ENCODE results near the gene KCTD20. TPM values are rescaled to one million over a fixed set of nuclear protein-coding genes. Genes with fewer than 3 reads are reported as not detected.

The KCTD20 gene
- total RNA-seq, 1 donor, result 84.8 TPM

DNA sequence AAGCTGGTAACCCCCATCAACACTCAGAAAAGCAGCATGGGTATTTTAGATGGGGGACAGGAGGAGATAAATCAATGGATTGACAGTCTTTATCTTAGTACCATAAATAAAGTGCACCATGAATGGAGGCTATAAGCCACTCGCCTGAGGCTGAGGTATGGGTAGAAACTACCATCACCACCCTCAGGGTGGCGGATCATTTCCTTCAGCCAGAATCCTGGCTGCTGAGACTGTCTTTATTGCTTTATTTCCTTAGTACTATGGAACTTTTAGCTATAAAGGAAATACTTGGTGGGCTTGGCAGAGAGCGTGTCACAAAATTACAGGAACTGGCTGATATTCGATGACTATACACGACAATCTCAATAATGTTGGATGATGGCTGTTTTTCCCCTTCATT, 52.3 kb downstream of the KCTD20 start:
- peaks cover 46% of the 10 kb centered on the region for H3K4me1 ChIP-seq (ENCODE audit: insufficient read depth, low read length)
- H3K9me3 ChIP-seq (ENCODE audit: low read depth, low read length), result no peaks in the 10 kb centered on the region
- no peak overlapping the region for H3K4me3 ChIP-seq (ENCODE audit: low read length)
- H3K27me3 ChIP-seq (ENCODE audit: insufficient read depth, low read length), result no peaks in the 10 kb centered on the region

DNA sequence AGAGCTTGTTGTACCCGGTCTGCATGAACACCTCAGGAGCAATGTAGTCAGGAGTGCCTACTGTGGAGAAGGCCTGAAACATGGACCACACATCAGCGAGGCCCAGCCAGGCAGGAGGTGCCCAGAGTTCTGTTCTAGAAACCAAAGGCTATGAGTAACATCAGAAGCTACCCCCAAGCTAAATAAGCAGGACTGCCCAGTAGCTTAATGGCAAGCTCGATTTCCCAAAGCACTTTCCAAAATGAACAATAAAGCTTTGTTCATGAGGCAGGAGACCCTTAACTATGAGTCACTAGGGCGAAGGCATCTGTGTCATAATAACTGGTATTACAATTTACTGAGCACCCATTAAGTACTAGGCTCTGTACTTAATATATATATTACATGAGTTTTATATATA, 57.1 kb downstream of the KCTD20 start:
- no peaks in the 10 kb centered on the region for H3K27me3 ChIP-seq (ENCODE audit: insufficient read depth, low read length)
- no peak overlapping the region for H3K4me3 ChIP-seq (ENCODE audit: low read length)
- H3K4me1 ChIP-seq (ENCODE audit: insufficient read depth, low read length), result peaks cover 9% of the 10 kb centered on the region
- H3K9me3 ChIP-seq (ENCODE audit: low read depth, low read length), result no peaks in the 10 kb centered on the region

DNA sequence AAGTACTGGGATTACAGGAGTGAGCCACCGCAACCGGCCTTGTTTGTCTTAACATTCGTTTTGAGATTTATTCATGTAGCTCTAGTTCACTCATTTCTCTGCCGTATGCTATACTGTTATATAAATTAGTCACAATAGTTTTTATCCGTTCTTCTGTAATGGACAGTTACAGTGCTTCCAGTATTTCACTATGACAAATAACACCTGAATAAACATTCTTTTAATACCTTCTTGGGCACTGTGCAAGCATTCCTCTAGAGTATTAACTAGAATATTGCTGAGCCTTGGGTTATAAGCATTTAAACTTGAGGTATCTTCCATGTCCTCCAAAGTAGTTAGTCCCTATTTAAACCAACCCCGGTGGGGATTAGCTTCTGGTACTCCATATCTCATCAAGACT, 58.9 kb downstream of the KCTD20 start:
- Histone ChIP-seq H3K9me3 (ENCODE audit: low read depth, low read length) (no peaks in the 10 kb centered on the region), H3K27me3 (ENCODE audit: insufficient read depth, low read length) (no peaks in the 10 kb centered on the region), H3K4me1 (ENCODE audit: insufficient read depth, low read length) (no peaks in the 10 kb centered on the region), H3K4me3 (ENCODE audit: low read length) (no peak overlapping the region)

DNA sequence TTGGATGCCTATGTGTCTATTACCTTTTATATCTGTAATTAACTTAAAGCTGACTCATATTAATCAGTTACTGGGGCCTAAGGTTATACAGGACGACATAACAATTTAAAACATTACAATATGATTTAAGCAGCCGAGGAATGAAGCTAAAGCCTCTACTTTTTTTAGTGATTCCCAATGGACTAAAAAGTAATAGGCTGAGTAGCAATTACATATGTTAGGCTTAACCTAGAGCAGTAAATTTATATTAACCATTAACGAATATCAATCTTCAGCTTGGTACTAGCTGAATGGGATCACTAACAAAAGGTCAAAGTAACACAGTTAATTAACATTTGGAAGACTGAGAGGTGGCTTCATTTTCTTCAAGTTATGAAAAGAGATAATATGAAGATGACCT, 61.4 kb downstream of the KCTD20 start:
- Histone ChIP-seq H3K27me3 (ENCODE audit: insufficient read depth, low read length) (no peaks in the 10 kb centered on the region), H3K9me3 (ENCODE audit: low read depth, low read length) (no peaks in the 10 kb centered on the region)

DNA sequence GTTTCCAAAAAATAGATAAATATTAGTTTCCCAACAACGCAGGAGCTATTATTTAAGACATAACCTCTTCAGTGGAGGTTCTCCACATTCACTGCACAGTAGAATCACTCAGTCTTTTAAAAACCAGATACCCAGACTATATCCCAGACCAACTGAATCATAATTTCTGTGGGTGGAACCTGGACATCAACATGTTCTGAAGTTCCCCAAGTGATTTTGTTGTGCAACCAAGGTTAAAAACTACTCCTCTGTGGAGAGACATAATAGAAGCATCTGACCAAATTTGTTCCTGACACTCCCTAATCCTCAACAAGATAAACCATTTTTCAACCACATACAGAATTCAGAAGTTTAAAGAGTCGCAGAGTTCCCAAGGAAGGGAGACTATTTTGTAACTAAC, 62.2 kb downstream of the KCTD20 start:
- H3K27me3 ChIP-seq (ENCODE audit: insufficient read depth, low read length), result no peaks in the 10 kb centered on the region
- no peaks in the 10 kb centered on the region for H3K9me3 ChIP-seq (ENCODE audit: low read depth, low read length)
- H3K4me3 ChIP-seq (ENCODE audit: low read length), result no peak overlapping the region
- H3K4me1 ChIP-seq (ENCODE audit: insufficient read depth, low read length), result no peaks in the 10 kb centered on the region

More for the DNA sequence above, 61.4 kb downstream of the KCTD20 start:
- Histone ChIP-seq H3K4me1 (ENCODE audit: insufficient read depth, low read length) (no peaks in the 10 kb centered on the region), H3K4me3 (ENCODE audit: low read length) (no peak overlapping the region)

DNA sequence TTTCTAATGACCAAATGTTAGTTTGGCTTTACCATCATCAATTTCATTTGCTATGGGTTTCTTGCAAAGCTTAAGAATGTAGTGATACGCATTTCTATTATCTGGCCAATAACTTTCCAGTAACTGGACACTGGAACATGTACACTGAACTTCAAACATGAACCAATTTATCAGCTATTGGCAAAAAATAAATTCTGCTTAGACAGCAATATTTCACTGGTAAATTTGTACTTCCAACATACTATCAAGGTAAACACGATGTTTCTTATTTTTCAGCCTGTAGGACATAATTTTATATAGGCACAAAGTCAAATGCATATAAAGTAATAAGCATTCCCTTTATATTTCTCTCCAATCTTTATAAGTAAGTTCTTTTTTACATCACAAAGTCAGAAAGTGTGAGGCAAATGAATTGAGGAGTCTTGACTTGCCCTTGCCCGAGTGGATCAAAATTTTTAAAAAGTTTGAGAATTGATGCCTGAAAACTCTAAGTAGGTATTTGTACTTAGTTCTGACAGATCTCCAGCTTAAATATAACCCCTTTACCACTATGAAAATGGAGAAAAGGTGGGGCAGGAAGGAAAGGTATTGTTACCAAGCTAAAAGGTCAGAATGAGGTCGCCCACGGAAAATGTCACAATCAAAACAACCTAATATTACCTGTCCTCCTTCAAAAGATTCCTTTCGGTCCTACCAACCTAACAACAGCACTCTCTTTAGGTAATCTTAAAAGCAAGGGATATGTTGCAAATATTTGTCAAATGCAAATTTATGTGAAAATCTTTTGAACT, 63.1 kb downstream of the KCTD20 start:
- Histone ChIP-seq H3K27me3 (ENCODE audit: insufficient read depth, low read length) (no peaks in the 10 kb centered on the region), H3K4me3 (ENCODE audit: low read length) (no peak overlapping the region), H3K9me3 (ENCODE audit: low read depth, low read length) (no peaks in the 10 kb centered on the region)

DNA sequence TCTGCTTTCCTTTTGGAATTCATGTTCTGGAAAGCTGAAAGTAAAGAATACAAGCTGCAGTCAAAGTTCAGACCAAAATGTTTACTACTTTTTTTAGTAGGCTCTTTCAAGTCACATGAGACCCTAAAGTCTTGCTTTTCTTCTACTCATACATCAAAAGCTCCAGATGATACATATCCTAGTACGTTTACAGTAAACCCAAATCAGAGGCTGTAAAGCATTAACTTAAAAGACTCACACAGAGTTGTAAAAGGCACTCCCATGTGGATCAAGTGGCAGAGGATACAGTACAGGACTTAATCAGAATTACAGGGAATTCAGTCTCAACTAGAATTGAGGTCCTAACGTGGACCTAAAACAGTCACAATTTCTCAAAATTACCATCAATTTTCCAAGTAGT, 63.8 kb downstream of the KCTD20 start:
- Histone ChIP-seq H3K27me3 (ENCODE audit: insufficient read depth, low read length) (no peaks in the 10 kb centered on the region), H3K4me3 (ENCODE audit: low read length) (no peak overlapping the region), H3K9me3 (ENCODE audit: low read depth, low read length) (no peaks in the 10 kb centered on the region), H3K4me1 (ENCODE audit: insufficient read depth, low read length) (no peaks in the 10 kb centered on the region)

More for the DNA sequence above, 63.1 kb downstream of the KCTD20 start:
- H3K4me1 ChIP-seq (ENCODE audit: insufficient read depth, low read length), result no peaks in the 10 kb centered on the region

DNA sequence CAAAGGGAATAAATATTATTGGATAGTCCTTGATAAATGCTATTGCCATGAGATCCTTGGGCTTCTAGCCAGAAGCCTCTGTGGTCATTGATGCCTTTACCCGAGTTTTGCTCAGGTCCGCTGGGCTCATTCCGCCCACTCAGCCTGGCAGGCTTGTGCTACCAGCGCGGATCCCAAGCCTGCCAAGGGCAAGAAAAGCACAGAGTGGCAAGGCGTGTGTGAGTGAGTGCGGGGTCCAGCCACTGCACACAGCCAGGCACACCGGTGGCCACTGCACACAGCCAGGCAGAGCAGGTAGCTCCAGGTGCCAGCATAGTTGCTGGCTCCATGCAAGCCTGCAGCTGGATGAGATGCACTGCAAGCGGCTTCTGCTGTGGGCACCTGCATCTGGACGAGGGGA, 65.7 kb downstream of the KCTD20 start:
- Histone ChIP-seq H3K4me3 (ENCODE audit: low read length) (no peak overlapping the region), H3K27me3 (ENCODE audit: insufficient read depth, low read length) (no peaks in the 10 kb centered on the region), H3K4me1 (ENCODE audit: insufficient read depth, low read length) (no peaks in the 10 kb centered on the region), H3K9me3 (ENCODE audit: low read depth, low read length) (no peaks in the 10 kb centered on the region)

DNA sequence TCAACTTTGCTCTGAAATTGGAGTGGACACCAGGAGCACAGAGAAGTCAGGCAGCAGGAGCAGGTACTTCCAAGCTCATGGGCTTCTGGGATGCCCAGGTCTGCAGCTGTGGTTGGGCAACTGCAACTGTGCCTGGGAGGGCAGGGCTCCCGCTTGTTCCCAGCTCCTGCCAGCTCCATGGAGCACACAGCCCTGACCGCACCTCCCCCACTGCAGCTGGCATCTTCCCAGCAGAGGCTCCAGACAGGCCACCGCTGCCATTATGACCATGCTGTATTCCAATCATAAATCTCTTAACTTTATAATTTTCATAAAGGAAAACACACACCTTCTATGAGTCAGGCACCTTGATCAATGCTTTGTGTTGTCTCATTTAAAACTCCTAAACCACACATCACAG, 67.6 kb downstream of the KCTD20 start:
- no peaks in the 10 kb centered on the region for H3K27me3 ChIP-seq (ENCODE audit: insufficient read depth, low read length)
- H3K9me3 ChIP-seq (ENCODE audit: low read depth, low read length), result no peaks in the 10 kb centered on the region
- peaks cover 9% of the 10 kb centered on the region for H3K4me1 ChIP-seq (ENCODE audit: insufficient read depth, low read length)
- no peak overlapping the region for H3K4me3 ChIP-seq (ENCODE audit: low read length)

DNA sequence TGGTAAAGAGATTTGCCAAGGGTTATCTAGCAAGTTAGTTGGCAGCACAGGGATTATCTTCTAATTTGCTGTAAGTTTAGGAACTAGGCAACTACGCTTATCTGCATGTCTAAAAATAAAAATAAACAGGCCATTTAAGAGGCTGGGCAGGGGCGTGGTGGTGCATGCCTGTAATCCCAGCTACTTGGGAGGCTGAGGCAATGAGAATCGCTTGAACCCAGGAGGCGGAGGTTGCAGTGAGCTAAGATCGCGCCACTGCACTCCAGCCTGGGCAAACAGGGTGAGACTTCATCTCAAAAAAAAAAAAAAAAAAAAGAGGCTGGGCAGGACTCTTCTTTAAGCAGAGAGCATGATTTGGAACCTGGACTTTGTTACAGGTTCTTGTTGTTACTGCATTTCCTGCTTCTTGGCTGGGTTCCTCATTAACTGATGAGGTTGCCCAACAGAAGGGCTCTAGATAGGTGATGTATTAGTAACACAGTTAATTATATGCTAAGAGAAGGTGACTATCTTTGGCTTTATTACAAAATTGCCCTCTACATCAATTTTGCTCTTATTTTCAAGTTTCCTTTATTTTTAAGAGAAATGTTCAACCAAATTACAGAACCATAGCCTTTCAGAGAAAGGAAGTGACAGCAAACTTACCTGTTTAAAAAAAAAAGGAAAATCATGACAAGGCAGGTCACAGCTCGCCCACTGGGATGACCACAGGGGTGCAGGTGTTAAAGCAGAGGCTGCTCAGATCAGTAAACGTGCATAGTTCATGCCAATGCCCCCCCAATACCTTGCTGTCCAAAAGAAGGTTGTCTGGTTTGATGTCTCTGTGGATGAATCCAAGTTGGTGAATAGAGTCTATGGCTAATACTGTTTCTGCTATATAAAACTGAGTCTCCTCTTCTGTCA, 72.0 kb downstream of the KCTD20 start:
- Histone ChIP-seq H3K9me3 (ENCODE audit: low read depth, low read length) (no peaks in the 10 kb centered on the region), H3K27me3 (ENCODE audit: insufficient read depth, low read length) (no peaks in the 10 kb centered on the region), H3K4me1 (ENCODE audit: insufficient read depth, low read length) (peaks cover 9% of the 10 kb centered on the region), H3K4me3 (ENCODE audit: low read length) (no peak overlapping the region)

DNA sequence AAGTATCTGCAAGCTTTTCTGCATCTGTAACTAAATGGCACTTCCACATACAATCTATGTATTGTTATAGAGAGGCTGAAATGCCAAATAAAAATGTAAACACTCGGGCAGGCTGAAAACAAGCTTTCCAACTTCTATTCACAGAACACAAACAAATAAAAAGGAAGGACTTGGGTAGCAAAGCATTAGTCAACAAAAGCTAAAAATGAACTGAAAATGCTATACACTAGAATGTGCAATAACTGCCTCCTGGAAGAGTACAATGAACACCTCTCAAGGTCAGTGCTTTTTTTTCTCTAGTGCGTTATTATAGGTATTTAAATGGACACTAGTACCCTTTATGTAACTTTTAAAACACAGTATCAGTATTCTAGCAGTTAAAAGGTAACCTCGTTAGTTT, 73.0 kb downstream of the KCTD20 start:
- Histone ChIP-seq H3K4me1 (ENCODE audit: insufficient read depth, low read length) (peaks cover 9% of the 10 kb centered on the region), H3K9me3 (ENCODE audit: low read depth, low read length) (no peaks in the 10 kb centered on the region), H3K27me3 (ENCODE audit: insufficient read depth, low read length) (no peaks in the 10 kb centered on the region), H3K4me3 (ENCODE audit: low read length) (no peak overlapping the region)

DNA sequence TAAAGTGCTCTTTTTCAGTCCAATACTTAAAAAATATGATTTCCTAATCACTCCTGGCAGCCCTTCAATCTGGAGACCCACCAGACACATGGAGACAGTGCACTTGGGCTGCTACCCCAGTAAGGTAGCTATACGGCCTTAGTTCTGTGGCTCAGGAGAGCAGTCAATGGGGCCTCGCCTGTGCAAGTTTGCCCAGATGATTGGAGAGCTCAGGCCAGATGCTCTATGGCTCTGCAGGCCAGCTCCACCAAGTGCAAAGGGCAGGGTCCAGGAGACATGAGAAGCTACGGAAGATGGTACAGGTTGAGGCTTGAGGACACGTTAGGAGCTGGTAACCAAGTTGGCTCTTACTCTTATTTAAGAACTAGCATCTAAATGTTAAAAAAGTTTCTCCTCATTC, 73.8 kb downstream of the KCTD20 start:
- peaks cover 9% of the 10 kb centered on the region for H3K4me1 ChIP-seq (ENCODE audit: insufficient read depth, low read length)
- H3K9me3 ChIP-seq (ENCODE audit: low read depth, low read length), result no peaks in the 10 kb centered on the region
- H3K4me3 ChIP-seq (ENCODE audit: low read length), result no peak overlapping the region
- H3K27me3 ChIP-seq (ENCODE audit: insufficient read depth, low read length), result no peaks in the 10 kb centered on the region

DNA sequence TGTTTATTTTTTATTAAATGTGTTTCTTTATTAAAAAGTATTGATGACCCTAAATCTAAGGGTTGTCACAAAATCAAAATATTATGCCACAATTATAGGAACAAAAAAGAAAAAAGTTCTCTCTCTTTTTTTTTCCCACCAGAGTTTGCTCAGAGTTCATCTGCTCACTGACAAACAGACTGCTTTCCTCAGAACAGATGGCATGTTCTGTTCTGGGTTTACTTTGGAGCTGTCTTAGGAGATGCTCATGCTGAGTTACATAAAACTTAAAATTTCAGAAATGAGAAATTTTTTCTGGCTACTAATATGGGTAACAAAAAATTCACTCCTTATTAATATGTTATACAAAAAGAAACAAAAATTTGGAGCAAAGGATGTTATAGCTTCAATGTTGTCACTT, 74.2 kb downstream of the KCTD20 start:
- Histone ChIP-seq H3K4me1 (ENCODE audit: insufficient read depth, low read length) (peaks cover 9% of the 10 kb centered on the region), H3K27me3 (ENCODE audit: insufficient read depth, low read length) (no peaks in the 10 kb centered on the region), H3K9me3 (ENCODE audit: low read depth, low read length) (no peaks in the 10 kb centered on the region), H3K4me3 (ENCODE audit: low read length) (no peak overlapping the region)

DNA sequence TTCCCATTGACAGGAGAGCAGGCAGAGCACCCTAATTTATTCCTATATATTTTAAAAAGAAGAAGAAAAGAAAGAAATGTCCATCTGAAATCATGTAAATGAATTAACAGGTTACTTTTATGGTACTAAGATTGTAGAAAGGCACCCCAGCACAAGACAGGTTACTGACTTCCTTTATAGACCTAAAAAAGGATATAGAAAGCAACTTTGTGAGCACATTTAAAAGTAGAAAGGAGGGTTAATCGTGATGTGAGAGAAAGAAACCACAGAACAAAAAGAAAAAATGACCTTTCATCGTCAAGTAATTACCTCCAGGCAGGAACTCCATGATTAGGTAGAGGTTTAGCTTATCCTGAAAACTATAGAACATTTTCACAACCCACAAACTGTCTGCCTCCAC, 74.6 kb downstream of the KCTD20 start:
- peaks cover 9% of the 10 kb centered on the region for H3K4me1 ChIP-seq (ENCODE audit: insufficient read depth, low read length)
- no peaks in the 10 kb centered on the region for H3K9me3 ChIP-seq (ENCODE audit: low read depth, low read length)
- H3K27me3 ChIP-seq (ENCODE audit: insufficient read depth, low read length), result no peaks in the 10 kb centered on the region
- no peak overlapping the region for H3K4me3 ChIP-seq (ENCODE audit: low read length)

DNA sequence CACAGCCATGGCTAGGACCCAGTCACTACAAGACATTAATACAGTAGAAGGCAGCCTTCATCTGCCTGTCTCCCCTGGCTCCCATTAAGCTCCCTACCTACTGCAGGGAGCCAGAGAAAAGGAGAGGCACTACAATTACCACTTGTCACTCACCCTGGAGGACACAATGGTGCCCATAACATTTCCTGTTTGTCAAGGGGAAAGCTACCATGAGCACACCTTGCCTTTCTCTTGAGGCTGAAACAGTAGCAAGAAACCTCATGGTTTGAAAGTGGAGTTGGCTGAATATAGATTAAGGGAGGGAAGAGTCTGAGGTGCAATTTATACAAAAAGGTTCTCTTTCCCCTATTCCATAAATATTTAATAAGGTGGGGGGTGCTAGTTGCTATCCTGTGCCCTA, 76.6 kb downstream of the KCTD20 start:
- H3K4me1 ChIP-seq (ENCODE audit: insufficient read depth, low read length), result peaks cover 9% of the 10 kb centered on the region
- no peaks in the 10 kb centered on the region for H3K27me3 ChIP-seq (ENCODE audit: insufficient read depth, low read length)
- no peak overlapping the region for H3K4me3 ChIP-seq (ENCODE audit: low read length)
- H3K9me3 ChIP-seq (ENCODE audit: low read depth, low read length), result no peaks in the 10 kb centered on the region
